GM21526 (cell line): ENCODE data around the gene SIAH1.
"Not testable (repeated sequence)": the region's sequence is repeated elsewhere in the genome, so short reads cannot be mapped to it uniquely, and the experiment has no call there.

ENCODE experiments used
- ATAC-seq: cut with Tn5 transposase; IDR thresholded peaks from one replicate; pipeline ENCODE4 v1.9.1; 2021; ENCODE audit warnings: moderate library complexity; ENCODE audit not compliant: unreplicated experiment, low FRiP score

The SIAH1 gene

GRCh38 chr16:48340054-48340453, 45.2 kb downstream of the SIAH1 start:
- no peak for ATAC-seq

GRCh38 chr16:48335961-48336360, 49.3 kb downstream of the SIAH1 start:
- no peak for ATAC-seq

DNA sequence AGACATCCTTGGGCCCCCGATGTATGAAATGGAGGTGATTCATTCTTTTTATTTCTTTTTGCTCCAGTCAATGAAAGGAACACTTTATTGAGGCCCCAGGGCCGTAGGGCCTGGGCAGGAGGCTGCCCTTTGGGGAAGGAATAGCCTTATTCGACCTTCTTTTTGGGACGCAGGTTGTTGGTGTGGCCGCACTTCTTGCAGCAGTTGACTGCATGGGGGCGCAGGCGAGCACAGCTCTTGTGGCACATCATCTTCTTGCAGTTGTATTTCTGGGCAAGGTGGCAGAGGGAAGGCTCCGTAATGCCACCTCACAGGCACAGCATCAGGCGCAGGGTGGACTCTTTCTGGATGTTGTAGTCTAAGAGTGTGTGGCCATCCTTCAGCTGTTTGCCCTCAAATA, 50.9 kb downstream of the SIAH1 start:
- ATAC-seq = no peak

- no peak for ATAC-seq
These were observed 52.2 kb downstream of the SIAH1 start for GRCh38 chr16:48332978-48333377.

DNA sequence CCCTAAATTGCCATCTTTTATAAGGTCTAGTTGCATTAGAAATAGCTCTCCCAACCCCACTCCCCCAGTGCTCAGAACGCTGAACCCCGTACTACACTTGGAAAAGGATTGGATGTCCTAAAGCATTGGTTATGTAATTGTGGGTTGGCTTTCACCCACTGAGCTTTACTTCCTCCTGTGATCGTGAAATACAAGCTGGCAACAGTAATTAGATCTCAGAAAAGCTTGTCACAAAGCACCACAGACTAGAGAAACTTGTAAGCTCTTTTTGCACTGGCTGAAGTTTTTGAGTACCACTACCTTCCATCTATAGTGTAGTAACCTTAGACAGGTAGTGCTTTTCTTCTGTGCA, 54.4 kb downstream of the SIAH1 start:
- ATAC-seq = no peak

DNA sequence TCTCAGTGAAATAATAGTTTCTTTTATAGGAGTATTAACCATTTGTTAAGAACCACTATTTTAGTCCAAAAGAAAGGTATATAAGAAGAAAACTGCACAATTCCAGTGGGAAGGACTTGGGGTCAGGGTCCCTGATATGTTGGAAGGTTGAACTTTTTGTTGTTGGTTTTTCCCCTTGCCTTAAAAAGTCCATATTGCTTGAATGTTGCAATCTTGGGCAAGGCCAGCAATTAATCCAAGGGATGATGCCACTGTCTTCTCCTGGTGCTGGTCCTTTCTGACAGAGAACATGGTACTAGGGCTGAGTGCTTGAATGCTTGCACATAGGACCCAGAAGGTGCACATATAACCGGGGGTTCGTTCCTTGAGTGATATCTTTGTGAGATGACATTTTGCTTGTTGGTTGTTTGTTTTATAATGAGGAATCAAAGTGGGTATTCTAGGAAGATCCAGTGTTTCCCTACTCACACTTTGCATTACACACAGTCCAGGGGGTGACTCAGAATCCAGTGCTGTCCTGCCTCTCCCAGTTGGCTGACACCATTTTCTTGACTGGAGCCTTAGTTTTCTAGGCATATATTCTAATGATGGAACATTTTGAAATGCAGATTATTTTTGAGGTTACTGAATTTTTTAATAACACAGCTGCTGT, 54.9 kb downstream of the SIAH1 start:
- no peak for ATAC-seq

- ATAC-seq = no peak
These were observed 56.1 kb downstream of the SIAH1 start for GRCh38 chr16:48329138-48329537.

- no peak for ATAC-seq
These were observed 58.3 kb downstream of the SIAH1 start for GRCh38 chr16:48326915-48327314.

- no peak for ATAC-seq
These were observed 61.1 kb downstream of the SIAH1 start for GRCh38 chr16:48323783-48324775.

DNA sequence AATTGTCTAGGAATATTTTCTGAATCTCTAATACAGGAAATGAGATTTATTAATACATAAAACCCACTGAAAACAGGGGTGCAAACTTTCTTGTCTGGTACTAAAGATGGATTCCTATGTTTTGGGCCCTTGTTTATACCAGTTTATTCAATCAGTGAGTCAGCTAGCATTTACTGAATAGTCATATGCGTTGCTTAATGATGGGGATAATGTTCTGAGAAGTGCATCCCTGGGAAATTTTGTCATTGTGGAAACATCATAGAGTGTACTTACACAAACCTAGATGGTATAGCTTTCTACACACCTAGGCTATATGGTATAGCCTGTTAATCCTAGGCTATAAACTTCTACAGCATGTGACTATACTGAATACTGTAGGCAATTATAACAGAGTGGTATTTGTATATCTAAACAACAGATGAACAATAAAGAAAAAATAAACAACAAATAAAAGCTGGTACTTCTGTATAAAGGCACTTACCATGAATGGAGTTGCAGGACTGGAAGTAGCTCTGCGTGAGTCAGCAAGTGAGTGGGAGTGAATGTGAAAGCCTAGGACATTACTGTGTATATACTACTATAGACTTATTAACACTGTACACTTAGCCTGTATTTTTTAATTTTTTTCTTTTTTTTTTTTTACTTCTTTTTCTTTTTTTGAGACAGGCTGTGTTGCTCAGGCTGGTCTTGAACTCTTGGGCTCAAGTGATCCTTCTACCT, 63.7 kb downstream of the SIAH1 start:
- no peak for ATAC-seq

DNA sequence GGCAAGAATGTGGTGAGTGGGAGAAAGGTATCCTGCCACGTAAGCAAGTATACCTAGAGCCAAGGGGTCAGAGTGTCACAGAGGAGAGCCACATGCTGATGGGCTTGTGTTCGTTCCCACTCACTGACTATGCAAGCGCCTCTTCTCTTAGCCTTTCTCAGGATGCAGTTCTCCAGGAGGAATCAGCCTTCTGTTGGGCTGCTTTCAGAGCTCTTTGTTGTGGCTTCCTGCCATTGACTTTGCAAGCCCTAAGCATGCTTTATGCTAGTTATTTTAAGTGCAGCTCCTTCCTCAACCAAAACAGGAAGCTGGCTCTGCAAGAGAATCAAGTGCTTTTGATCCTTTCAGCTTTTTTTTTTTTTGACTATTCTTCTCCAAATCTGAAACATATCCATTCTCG, 66.6 kb downstream of the SIAH1 start:
- ATAC-seq = no peak

GRCh38 chr16:48317614-48318315, 67.4 kb downstream of the SIAH1 start:
- ATAC-seq = no peak

DNA sequence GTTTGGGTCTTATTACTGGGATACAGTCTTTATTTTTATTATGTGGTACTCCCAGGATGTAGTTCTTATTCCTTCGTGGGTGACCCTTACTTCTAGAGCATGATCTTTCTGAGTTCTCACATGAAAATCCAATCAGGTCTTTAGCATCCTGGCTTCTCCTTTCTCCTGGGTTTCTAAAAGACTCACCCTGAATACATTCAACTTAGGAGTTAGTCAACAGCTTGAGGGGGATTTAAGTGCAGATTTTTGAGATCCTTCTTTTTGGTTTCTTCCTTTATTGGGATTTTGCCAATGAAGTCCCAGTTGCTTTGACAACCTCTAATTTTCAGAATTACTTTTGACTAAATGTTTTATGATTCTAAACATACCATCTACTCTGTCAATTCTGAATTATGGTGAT, 68.2 kb downstream of the SIAH1 start:
- ATAC-seq = no peak

- not testable (repeated sequence) for ATAC-seq
These were observed 71.3 kb downstream of the SIAH1 start for GRCh38 chr16:48313905-48314304.

DNA sequence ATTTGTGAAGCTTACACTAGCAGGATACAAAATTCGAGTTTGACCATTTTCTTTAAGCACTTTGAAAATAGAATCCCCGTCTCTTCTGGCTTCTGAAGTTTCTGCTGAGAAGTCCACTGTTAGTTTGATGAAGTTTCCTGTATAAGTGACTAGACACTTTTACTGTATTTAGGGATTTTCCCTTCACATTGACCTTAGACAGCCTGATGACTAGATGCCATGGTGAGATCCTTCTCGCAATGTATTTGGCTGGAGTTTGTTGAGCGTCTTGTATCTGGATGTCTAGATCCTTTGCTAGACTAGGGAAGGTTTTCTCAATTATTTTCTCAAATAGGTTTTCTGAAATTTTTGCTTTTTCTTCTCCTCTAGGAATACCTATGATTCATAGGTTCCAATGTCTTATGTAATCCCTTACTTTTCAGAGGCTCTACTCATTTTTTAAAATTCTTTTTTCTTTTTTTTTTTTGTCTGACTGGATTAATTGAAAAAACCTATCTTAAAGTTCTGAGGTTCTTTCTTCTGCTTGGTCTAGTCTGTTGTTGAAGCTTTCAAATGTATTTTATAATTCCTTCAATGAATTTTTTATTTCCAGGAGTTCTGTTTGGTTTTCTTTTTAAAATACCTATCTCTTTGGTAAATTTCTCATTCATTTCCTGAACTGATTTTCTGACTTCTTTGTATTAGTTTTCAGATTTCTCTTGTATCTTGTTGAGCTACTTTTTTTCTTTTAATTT, 74.1 kb downstream of the SIAH1 start:
- no peak for ATAC-seq
